NCI-H2196 (cell line): ENCODE results near the gene AP2S1.
A peak's percentile ranks its signal among the peaks of the same experiment; 100 is the strongest.
"Not testable (repeated sequence)": the region's sequence is repeated elsewhere in the genome, so short reads cannot be mapped to it uniquely, and the experiment has no call there.

ENCODE experiments used
- DNase-seq: peaks from one replicate; lab custom pipeline; 2025; ENCODE audit not compliant: unreplicated experiment; lab: John Stamatoyannopoulos, UW

AP2S1 gene

DNA sequence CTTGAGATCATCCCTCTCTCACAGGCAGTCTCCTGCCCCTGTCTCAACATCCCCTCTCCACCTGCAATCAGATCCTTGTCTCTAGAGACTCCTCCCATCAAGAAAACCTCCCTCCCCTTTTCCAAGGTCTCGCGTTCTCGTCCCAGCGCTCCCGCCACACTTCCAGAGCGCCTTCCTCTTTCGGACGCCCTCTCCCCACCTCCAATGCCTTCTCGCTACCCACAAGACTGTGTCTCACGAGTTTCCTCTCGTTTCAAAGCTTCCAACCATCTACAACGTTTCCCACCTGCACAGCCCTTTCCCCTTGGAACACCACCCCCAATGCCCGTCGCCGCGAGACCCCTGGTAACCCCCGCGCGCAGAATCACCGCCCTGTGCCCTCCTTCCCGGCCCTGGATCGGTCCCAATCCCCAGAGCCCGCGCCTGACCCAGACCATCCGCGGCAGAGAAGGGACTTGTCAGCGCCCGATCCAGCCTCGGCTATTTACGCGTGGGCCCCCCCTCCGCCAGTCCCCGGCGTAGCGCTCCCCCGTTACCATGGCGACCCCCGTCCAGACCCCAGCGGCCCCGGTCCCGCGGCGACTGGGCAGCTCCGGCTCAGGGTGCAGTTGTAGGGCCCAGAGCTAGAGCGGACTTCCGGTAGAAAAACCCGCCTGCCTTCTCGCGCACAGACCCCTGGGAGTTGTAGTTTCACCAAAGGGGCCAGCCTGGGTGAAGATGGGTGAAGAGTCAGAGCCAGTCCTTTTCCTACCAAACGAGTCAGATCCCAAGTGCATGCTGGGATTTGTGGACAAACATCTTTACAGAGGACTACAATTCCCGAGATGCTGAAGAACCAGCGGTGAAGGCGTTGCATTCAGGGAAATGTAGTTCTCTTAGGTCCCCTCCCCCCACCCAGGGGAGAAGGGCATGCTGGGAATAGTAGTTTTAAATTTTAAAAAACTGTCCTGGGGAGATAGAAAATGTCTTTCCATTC is at the start of gene AP2S1:
AP2S1 (minus strand) TSS at position 619 of the 976 bp plus-strand sequence; CDS start at position 539, 80 bp downstream.
- peak; percentile 98 for DNase-seq

DNA sequence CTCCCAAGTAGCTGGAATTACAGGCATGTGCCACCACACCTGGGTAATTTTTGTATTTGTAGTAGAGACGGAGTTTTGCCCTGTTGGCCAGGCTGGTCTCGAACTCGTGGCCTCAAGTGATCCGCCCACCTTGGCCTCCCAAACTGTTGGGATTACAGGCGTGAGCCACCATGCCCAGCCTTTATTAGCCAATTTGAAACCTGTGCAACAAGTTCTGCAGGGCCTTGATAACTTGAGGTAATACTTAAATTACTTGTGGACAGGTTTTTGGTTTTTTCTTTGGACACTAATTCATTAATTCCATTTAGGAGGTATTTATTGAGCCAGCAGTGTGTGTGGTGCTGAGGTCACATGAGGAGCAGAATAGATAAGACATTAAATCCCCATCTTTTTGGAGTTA is 49.7 kb upstream of the AP2S1 start:
- DNase-seq, result no peak

DNA sequence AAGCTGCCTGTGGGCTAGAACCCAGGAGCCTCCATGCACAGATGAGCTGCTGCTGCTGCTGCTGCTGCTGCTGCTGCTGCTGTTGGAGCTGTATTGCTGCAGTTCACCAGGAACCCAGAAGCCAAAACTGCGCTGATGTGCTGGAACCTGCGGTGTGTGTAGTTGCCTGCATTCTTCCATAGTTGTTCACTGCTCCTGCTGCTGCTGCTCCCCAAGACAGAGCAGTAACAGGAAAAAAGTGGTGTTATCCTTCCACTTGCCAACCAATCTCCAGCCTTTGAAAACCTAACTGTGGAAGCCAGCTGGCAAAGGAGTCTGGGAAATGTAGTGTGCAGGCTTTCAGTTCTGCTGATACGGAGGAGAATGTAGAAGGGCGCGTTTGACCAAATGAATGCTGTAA is 48.1 kb upstream of the AP2S1 start:
- no peak for DNase-seq

DNA sequence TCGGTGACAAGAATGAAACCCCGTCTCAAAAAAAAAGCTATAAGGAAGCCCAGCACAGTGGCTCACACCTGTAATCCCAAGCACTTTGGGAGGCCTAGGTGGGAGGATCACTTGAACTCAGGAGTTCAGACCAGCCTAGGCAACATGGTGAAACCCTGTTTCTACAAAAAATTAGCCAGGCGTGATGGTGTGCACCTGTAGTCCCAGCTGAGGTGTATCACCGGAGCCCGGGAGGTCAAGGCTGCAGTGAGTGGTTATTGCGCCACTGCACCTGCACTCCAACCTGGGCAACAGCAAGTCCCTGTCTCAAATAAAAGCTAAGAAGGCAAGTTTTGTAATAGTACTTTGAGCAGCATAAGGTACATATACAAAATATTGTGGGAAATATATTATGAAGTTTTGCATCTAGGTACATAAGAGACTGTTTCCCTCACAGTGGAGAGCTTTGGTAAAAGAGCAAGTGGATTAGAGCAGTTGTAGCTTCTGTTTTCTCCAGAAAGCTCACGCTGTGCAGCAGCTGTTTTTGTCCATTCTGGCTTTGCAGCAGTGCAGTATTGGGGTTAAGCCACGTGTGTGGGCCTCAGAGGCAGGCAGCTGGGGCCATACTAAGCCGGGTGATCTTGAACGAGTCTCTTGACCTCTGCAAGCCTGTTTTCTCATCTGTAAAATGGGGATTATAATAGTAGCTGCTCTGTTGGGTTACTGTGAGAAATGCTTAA is 45.6 kb upstream of the AP2S1 start:
- DNase-seq, result no peak

- DNase-seq, result no peak
These were observed 41.9 kb upstream of the AP2S1 start for GRCh38 chr19:46892252-46893179.

DNA sequence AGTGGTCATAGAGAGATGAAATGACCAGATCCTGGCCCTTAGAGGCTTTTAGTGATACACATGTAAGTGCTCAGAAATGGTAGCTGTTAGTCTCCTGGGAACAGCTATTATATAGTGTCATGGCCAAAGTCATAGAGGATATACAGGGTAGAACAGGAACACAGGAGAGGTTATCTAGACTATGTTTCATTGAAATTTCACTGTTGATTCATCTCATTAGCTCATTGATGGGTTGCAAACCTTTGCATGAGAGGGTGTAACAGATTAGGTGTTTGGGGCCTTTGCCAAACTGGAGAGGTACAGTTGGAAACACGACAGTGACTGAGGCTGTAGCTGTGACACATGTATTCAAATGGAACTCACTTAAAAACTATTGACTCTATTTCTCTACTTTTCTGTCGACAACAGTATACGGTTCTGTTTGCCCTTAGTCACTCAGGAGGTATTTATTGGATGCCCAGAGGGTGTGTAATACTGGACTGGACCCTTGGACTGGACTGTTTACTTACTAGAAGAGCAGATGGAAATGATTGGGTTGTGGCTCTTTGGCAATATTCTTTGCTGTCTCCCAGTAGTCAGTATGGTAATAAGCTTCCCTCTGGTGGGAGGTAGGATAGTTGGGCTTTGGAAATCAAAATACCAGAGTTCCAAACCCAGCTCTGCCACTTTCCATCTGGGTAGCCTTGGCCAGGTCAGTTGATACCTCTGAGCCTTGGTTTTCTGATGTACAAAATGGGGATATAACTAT is 40.0 kb upstream of the AP2S1 start:
- no peak for DNase-seq

DNA sequence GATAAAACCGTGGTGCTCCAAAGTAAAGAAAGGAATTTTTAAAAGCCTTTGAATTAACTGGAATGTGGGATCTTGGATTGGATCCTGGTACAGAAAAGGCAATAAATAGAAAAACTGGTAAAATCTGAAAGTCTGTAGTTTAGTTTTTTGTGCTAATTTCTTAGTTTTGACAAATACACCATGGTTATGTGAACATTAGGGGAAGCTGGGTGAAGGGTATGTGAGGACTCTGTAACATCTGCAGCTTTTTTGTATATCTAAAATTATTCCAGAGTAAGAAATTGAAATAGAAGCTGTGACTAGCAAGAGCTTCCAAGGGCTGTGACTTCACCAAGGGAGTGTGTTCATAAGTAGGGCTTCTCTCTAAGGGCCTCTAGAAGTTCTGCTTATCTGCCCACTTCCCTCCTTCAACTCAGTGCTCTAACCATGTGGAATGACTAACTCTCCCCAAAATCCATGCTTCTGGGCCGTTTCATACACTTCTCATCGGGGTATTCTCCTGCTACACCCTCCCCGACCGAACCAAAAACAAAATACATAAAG is 36.7 kb upstream of the AP2S1 start:
- DNase-seq, result no peak

DNA sequence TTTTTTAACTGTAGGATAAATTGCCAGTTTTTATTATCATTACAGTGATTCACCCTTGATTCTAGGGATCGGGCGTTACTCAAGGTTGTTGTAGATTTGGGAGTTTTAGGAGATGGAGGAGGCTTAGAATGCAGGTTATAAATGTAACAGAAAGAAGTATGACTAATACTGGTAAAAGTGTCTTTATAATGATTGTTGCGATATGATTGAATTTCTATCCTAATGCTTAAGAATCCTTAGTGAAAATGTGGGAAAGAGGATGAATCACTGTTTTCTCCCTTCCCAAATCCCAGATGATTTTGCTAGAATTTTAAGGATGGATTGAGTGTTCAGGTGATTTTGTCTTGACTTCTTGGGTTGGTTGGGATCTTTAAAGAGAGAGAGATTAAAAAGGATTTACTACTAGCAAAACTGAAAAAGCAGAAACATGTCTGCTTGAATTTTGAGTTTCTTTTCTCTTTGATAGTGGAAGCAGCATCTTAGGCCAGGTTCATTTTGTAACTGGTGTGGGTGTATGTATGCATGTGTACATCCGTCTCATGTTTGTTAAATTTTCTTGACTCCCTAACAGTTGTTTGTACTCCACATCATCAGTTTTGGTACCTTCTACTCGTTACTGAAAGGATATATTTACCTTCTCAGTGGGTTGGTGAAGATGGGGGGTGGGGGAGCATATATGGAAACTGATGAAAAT is 36.0 kb upstream of the AP2S1 start:
- DNase-seq, result no peak

GRCh38 chr19:46885411-46885810 is 34.8 kb upstream of the AP2S1 start:
- DNase-seq, result no peak

DNA sequence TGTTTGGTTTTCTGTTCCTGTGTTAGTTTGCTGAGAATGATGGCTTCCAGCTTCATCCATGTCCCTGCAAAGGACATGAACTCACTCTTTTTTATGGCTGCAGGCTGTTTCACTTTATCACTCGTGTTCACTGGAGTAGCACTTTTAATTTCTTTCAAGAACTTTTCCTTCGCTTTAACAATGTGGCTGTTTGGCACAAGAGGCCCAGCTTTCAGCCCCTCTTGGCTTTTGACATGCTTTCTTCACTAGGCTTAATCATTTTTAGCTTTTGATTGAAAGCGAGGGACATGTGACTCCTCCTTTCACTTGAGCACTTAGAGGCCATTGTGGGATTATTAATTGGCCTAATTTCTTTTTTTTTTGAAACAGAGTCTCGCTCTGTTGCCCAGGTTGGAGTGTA is 32.1 kb upstream of the AP2S1 start:
- DNase-seq, result not testable (repeated sequence)

- no peak for DNase-seq
These were observed 31.4 kb upstream of the AP2S1 start for GRCh38 chr19:46882034-46882433.

DNA sequence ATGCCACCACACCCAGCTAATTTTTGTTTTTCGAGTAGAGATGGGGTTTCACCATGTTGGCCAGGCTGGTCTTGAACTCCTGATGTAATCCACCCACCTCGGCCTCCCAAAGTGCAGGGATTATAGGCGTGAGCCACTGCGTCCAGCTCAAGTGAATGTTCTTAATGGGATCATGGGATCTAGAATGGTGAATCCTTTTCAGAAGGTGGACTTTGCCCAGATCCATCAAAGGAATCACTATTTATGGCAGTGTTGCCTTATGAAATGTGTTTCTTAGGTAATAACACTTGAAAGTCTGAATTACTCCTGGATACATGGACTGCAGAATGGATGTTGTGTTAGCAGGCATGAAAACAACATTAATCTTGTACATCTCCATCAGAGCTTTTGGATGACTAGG is 30.4 kb upstream of the AP2S1 start:
- DNase-seq, result no peak

GRCh38 chr19:46880431-46880830 is 29.8 kb upstream of the AP2S1 start:
- no peak for DNase-seq

GRCh38 chr19:46878613-46879375 is 28.1 kb upstream of the AP2S1 start:
- DNase-seq, result no peak

- DNase-seq, result no peak
These were observed 25.0 kb upstream of the AP2S1 start for GRCh38 chr19:46875657-46876056.

GRCh38 chr19:46875234-46875633 is 24.6 kb upstream of the AP2S1 start:
- no peak for DNase-seq

DNA sequence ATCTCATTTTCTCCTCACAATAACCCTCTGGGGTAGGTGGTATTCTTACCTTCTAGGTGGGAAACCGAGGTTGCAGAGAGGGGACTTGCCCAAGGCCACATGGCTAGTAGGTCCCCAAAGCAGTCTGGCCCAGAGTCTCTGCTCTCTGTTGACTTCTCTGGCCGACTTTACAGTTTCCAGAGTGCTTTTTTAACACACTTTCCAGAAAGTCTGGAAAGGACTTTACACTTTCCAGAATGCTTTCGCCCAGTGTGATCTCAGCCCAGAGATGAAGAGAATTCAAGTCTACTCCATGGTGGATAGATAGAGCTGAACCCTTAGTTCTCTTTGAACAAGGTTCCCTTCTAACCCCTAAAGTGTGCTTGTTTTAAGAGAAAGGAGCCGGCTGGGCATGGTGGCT is 22.3 kb upstream of the AP2S1 start:
- no peak for DNase-seq

DNA sequence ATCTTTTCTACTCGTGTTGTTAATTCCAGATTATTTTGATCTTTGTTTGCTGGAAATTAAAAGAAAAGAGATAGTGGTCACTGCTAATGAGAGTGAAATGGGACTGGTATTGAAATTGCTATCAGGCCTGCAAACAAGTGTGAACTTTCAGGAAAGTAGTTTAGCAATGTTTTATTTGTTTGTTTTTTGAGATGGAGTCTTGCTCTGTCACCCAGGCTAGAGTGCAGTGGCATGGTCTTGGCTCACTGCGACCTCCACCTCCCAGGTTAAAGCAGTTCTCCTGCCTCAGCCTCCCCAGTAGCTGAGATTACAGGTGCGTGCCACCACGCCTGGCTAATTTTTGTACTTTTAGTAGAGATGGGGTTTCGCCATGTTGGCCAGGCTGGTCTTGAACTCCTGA is 20.5 kb upstream of the AP2S1 start:
- not testable (repeated sequence) for DNase-seq
